Measurements from ENCODE around the gene ADD3. TPM values are rescaled to one million over a fixed set of nuclear protein-coding genes. Genes with fewer than 3 reads are reported as not detected.

Gene ADD3
- total and polyA plus RNA-seq, 9 donors, result 65.3 to 110 (median 81.0) TPM

GRCh38 chr10:109992485-109992884 is 15.3 kb upstream of the ADD3 start:
- WGBS, 3 donors, result 8 to 13% (median 11%) methylated on average over 3 of the region's 3 CpGs
- Histone ChIP-seq H3K4me3 (no peak overlapping the region), H3K27me3 (no peaks in the 10 kb centered on the region), H3K9me3 (no peaks in the 10 kb centered on the region), H3K27ac (no peak overlapping the region), H3K4me1 (ENCODE audit: insufficient read depth) (peaks cover 4% of the 10 kb centered on the region), H3K36me3 (no peaks in the 10 kb centered on the region)
- TF ChIP-seq POLR2A (IDR thresholded peaks at IDR 0.05) (no peak), EP300 (IDR thresholded peaks at IDR 0.05) (no peak)
- TF ChIP-seq, protein P1, sequence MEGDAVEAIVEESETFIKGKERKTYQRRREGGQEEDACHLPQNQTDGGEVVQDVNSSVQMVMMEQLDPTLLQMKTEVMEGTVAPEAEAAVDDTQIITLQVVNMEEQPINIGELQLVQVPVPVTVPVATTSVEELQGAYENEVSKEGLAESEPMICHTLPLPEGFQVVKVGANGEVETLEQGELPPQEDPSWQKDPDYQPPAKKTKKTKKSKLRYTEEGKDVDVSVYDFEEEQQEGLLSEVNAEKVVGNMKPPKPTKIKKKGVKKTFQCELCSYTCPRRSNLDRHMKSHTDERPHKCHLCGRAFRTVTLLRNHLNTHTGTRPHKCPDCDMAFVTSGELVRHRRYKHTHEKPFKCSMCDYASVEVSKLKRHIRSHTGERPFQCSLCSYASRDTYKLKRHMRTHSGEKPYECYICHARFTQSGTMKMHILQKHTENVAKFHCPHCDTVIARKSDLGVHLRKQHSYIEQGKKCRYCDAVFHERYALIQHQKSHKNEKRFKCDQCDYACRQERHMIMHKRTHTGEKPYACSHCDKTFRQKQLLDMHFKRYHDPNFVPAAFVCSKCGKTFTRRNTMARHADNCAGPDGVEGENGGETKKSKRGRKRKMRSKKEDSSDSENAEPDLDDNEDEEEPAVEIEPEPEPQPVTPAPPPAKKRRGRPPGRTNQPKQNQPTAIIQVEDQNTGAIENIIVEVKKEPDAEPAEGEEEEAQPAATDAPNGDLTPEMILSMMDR (IDR thresholded peaks at IDR 0.05), result no peak
- no peak for DNase-seq
- intact Hi-C loops (cut with DNase I), result no loop called here

GRCh38 chr10:109993551-109994330 is 14.0 kb upstream of the ADD3 start:
- H3K27ac ChIP-seq, result no peak overlapping the region
- TF ChIP-seq, protein P1 (IDR thresholded peaks at IDR 0.05), result no peak
- TF ChIP-seq POLR2A (IDR thresholded peaks at IDR 0.05) (no peak), EP300 (IDR thresholded peaks at IDR 0.05) (no peak)
- intact Hi-C loops (cut with DNase I), result no loop called here
- DNase-seq, result no peak
- H3K27me3 ChIP-seq, result no peaks in the 10 kb centered on the region
- H3K36me3 ChIP-seq, result no peaks in the 10 kb centered on the region
- WGBS, 3 donors, result 92 to 99% (median 98%) methylated on average over 7 of the region's 7 CpGs
- peaks cover 3% of the 10 kb centered on the region for H3K4me1 ChIP-seq (ENCODE audit: insufficient read depth)
- H3K9me3 ChIP-seq, result no peaks in the 10 kb centered on the region
- no peak overlapping the region for H3K4me3 ChIP-seq

- Histone ChIP-seq H3K36me3 (no peaks in the 10 kb centered on the region), H3K27ac (no peak overlapping the region), H3K4me1 (ENCODE audit: insufficient read depth) (peaks cover 3% of the 10 kb centered on the region), H3K27me3 (no peaks in the 10 kb centered on the region), H3K4me3 (no peak overlapping the region), H3K9me3 (no peaks in the 10 kb centered on the region)
- no peak for TF ChIP-seq EP300 (IDR thresholded peaks at IDR 0.05)
- TF ChIP-seq, protein P1 (IDR thresholded peaks at IDR 0.05), result no peak
- TF ChIP-seq POLR2A (IDR thresholded peaks at IDR 0.05), result no peak
- 96 to 97% (median 97%) methylated on average over 5 of the region's 5 CpGs for WGBS, 3 donors
- intact Hi-C loops (cut with DNase I), result no loop called here
- no peak for DNase-seq
Measured at GRCh38 chr10:109994711-109995577, 12.8 kb upstream of the ADD3 start.

GRCh38 chr10:109995595-109995994 is 12.2 kb upstream of the ADD3 start:
- intact Hi-C loops (cut with DNase I), result no loop called here
- TF ChIP-seq EP300 (IDR thresholded peaks at IDR 0.05) (no peak), POLR2A (IDR thresholded peaks at IDR 0.05) (no peak)
- TF ChIP-seq, protein P1 (IDR thresholded peaks at IDR 0.05), result no peak
- Histone ChIP-seq H3K4me1 (ENCODE audit: insufficient read depth) (peaks cover 3% of the 10 kb centered on the region), H3K4me3 (no peak overlapping the region), H3K9me3 (no peaks in the 10 kb centered on the region), H3K27ac (no peak overlapping the region), H3K36me3 (no peaks in the 10 kb centered on the region), H3K27me3 (no peaks in the 10 kb centered on the region)
- WGBS, 3 donors, result 96 to 97% (median 97%) methylated on average over 3 of the region's 3 CpGs
- no peak for DNase-seq

All from ovary (tissue), 9 donors.